Trophoblast cell (in vitro differentiated cells and primary cell): ENCODE measurements around the gene PDLIM5.

Experiments
- DNase-seq, 2 donors: peaks; one replicate each; pipeline ENCODE4 v3.0.0-alpha.2; 2016
- H2AFZ ChIP-seq: 2 replicates; pipeline ENCODE4 v1.6.1; 2013; ENCODE audit warnings: low read length, moderate library complexity, mild to moderate bottlenecking; ENCODE audit not compliant: insufficient read depth, poor library complexity
- H2AK5ac ChIP-seq: 2 replicates; pipeline ENCODE4 v1.6.1; 2013; ENCODE audit warnings: mild to moderate bottlenecking, low read length
- H2BK120ac ChIP-seq: 2 replicates; pipeline ENCODE4 v1.6.1; 2013; ENCODE audit warnings: low read length, mild to moderate bottlenecking, moderate library complexity; ENCODE audit not compliant: insufficient read depth, poor library complexity
- H2BK12ac ChIP-seq: 2 replicates; pipeline ENCODE4 v1.6.1; 2013; ENCODE audit warnings: mild to moderate bottlenecking, low read length, moderate library complexity
- H2BK5ac ChIP-seq: 2 replicates; pipeline ENCODE4 v1.6.1; 2013; ENCODE audit warnings: low read length, low read depth, moderate library complexity, mild to moderate bottlenecking; ENCODE audit not compliant: poor library complexity
- H3K14ac ChIP-seq: 2 replicates; pipeline ENCODE4 v1.6.1; 2013; ENCODE audit warnings: mild to moderate bottlenecking, low read length
- H3K18ac ChIP-seq: 2 replicates; pipeline ENCODE4 v1.6.1; 2013; ENCODE audit warnings: mild to moderate bottlenecking, low read length
- H3K23ac ChIP-seq: 2 replicates; pipeline ENCODE4 v1.6.1; 2013; ENCODE audit warnings: low read length
- H3K27ac ChIP-seq: 2 replicates; pipeline ENCODE4 v1.5.1; 2013; ENCODE audit warnings: low read depth, mild to moderate bottlenecking, inconsistent platforms, low read length, moderate library complexity
- H3K27me3 ChIP-seq: 2 replicates; pipeline ENCODE4 v1.6.1; 2013; ENCODE audit warnings: inconsistent platforms, mild to moderate bottlenecking, low read length, moderate library complexity; ENCODE audit not compliant: insufficient read depth
- H3K36me3 ChIP-seq, 2 experiments: 1 replicate in 1 of 2; 2 replicates in 1 of 2; pipeline ENCODE4 v1.6.1; 2013; ENCODE audit warnings: low read length in 2 of 2, mild to moderate bottlenecking in 2 of 2, moderate library complexity in 1 of 2; ENCODE audit not compliant: insufficient read depth in 2 of 2, control insufficient read depth in 1 of 2
- H3K4ac ChIP-seq: 2 replicates; pipeline ENCODE4 v1.6.1; 2013; ENCODE audit warnings: low read depth, mild to moderate bottlenecking, low read length, moderate library complexity
- H3K4me1 ChIP-seq, 2 experiments: 1 replicate in 1 of 2; 2 replicates in 1 of 2; pipeline ENCODE4 v1.6.1; 2013; ENCODE audit warnings: low read length in 2 of 2, mild to moderate bottlenecking in 2 of 2, moderate library complexity in 1 of 2; ENCODE audit not compliant: insufficient read depth in 2 of 2, control insufficient read depth in 1 of 2
- H3K4me2 ChIP-seq: 2 replicates; pipeline ENCODE4 v1.6.1; 2013; ENCODE audit warnings: inconsistent platforms, mild to moderate bottlenecking, low read length, moderate library complexity
- H3K4me3 ChIP-seq: 2 replicates; pipeline ENCODE4 v1.5.1; 2013; ENCODE audit warnings: mild to moderate bottlenecking, low read depth, low read length, inconsistent platforms
- H3K79me1 ChIP-seq: one replicate; pipeline ENCODE4 v1.6.1; 2013; ENCODE audit warnings: low read length
- H3K79me2 ChIP-seq: 2 replicates; pipeline ENCODE4 v1.6.1; 2013; ENCODE audit warnings: low read length, mild to moderate bottlenecking; ENCODE audit not compliant: control insufficient read depth, insufficient read depth, poor library complexity
- H3K9ac ChIP-seq: 2 replicates; pipeline ENCODE4 v1.6.1; 2013; ENCODE audit warnings: mild to moderate bottlenecking, low read length
- H3K9me3 ChIP-seq: 2 replicates; pipeline ENCODE4 v1.6.1; 2013; ENCODE audit warnings: low read depth, mild to moderate bottlenecking, control low read depth, inconsistent platforms, low read length; ENCODE audit not compliant: insufficient read depth
- H4K12ac ChIP-seq: 2 replicates; pipeline ENCODE4 v1.6.1; 2013; ENCODE audit warnings: low read depth, mild to moderate bottlenecking, low read length, moderate library complexity
- H4K8ac ChIP-seq: 2 replicates; pipeline ENCODE4 v1.6.1; 2013; ENCODE audit warnings: low read depth, mild to moderate bottlenecking, low read length, moderate library complexity
- H4K91ac ChIP-seq: one replicate; pipeline ENCODE4 v1.6.1; 2013; ENCODE audit warnings: low read depth, mild to moderate bottlenecking, low read length, moderate library complexity
- WGBS: extraction: QIAGEN DNeasy Blood & Tissue Kit; methylation state at CpG from one replicate; pipeline ENCODE4 v1.1.7; 2013; ENCODE audit warnings: missing lambda C conversion rate; ENCODE audit not compliant: insufficient read length, insufficient coverage; ENCODE audit errors: extremely low coverage; 5-methylcytosine and 5-hydroxymethylcytosine counted together

The PDLIM5 gene

DNA sequence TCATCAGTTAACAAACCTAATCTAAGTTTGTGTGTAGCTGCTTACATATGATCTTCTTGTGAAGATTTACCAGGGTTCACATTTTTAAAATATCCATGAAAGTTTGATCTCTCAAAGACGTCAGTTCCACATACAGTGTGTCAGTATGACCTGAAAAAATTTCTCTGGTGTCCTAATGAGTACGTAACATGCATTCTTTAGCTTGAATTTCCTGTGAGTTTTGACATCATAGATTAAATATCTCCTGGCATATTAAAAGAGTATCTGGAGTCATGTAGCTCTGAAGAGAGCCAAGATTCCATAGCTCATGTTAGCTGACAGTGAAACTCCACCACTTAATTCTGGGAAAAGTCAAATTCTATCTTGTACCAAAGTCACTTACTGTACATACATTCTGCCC lies 43.9 kb upstream of the PDLIM5 start:
- Histone ChIP-seq H3K4me3 (no peak overlapping the region), H3K18ac (no peak overlapping the region), H4K91ac (no peak overlapping the region), H3K4me1 (peaks cover 0 to 2% of the 10 kb centered on the region in 2 experiments), H3K27me3 (no peaks in the 10 kb centered on the region), H2BK120ac (no peak overlapping the region), H3K4me2 (no peak overlapping the region), H3K9me3 (no peaks in the 10 kb centered on the region), H3K79me1 (no peaks in the 10 kb centered on the region), H4K12ac (no peak overlapping the region), H3K9ac (no peak overlapping the region), H3K23ac (no peak overlapping the region), H2AFZ (no peak overlapping the region), H3K27ac (no peak overlapping the region), H2BK12ac (no peak overlapping the region), H3K4ac (no peak overlapping the region), H2BK5ac (no peak overlapping the region), H3K36me3 (no peaks in the 10 kb centered on the region), H2AK5ac (no peak overlapping the region), H4K8ac (no peak overlapping the region), H3K79me2 (no peaks in the 10 kb centered on the region), H3K14ac (no peak overlapping the region)
- peak in 1 of 2 donors; percentile 81 for DNase-seq
- no CpG with 5 or more reads among the region's 2 CpGs for WGBS

DNA sequence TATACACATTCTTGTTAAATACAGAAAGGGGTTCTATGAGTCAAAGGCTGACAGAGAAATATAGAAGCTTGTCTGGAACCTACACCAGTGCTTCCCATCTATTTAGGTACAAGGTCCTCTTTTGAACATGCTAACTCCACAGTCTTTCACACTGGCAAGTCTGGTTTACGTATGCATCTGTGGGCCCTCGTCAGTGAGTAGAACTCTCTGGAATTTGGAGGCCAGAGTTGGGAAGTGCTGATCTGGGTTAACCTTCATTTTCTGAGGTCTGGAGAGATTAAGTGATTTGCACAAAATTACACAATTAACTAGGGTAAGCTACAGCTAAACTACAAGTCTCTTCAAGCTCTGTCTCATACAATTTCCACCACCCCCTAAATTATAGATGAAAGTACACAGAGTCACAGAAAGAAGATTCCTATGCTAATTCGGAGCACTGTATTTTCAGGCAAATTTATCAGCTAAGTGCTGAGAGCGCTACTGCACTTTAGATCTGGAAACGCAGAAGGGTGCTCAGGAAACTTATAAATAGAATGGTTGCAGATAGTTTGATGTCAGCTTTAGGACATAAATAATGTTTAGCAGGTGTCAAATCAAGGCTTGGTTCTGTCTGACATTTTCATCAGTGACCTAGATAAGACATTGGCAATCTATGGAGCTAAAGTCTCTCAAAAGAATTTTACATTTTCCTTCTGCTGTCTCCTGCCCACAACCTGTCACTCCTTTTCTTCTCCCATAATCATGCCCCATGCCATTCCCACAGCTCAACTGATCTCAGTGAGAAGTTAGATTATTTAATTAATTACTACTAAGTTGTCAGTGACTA lies 43.0 kb upstream of the PDLIM5 start:
- H3K79me2 ChIP-seq: no peaks in the 10 kb centered on the region
- WGBS: no CpG with 5 or more reads among the region's 5 CpGs
- no peak overlapping the region for H4K12ac ChIP-seq
- no peak overlapping the region for H3K4me2 ChIP-seq
- H2BK120ac ChIP-seq: no peak overlapping the region
- DNase-seq: peak; percentile 86 to 95
- no peak overlapping the region for H3K14ac ChIP-seq
- H3K27me3 ChIP-seq: no peaks in the 10 kb centered on the region
- H3K18ac ChIP-seq: no peak overlapping the region
- H3K23ac ChIP-seq: no peak overlapping the region
- H2AFZ ChIP-seq: no peak overlapping the region
- no peak overlapping the region for H3K9ac ChIP-seq
- no peaks in the 10 kb centered on the region for H3K79me1 ChIP-seq
- peaks cover 0 to 2% of the 10 kb centered on the region in 2 experiments for H3K4me1 ChIP-seq
- no peak overlapping the region for H3K4ac ChIP-seq
- H3K36me3 ChIP-seq: no peaks in the 10 kb centered on the region
- H3K9me3 ChIP-seq: no peaks in the 10 kb centered on the region
- H2BK12ac ChIP-seq: no peak overlapping the region
- no peak overlapping the region for H4K8ac ChIP-seq
- H2AK5ac ChIP-seq: no peak overlapping the region
- H2BK5ac ChIP-seq: no peak overlapping the region
- no peak overlapping the region for H3K27ac ChIP-seq
- no peak overlapping the region for H3K4me3 ChIP-seq
- H4K91ac ChIP-seq: no peak overlapping the region

DNA sequence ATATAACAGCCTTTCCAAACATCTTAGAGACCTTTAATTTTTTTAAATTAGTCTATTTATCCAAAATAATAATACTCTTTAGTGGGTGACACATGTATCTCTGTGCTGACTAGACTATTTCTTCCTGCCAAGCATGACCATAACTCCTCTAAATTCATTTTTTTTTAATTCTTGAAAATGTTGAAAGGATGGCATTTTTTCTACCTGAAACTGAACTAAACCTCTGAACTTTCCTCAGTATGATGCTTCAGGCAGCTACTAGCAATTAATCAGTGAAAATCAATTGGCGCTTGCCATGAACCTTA lies 42.4 kb upstream of the PDLIM5 start:
- no CpG with 5 or more reads among the region's 1 CpG for WGBS
- Histone ChIP-seq H3K14ac (no peak overlapping the region), H3K4me2 (no peak overlapping the region), H3K4me3 (no peak overlapping the region), H4K8ac (no peak overlapping the region), H2BK120ac (no peak overlapping the region), H4K91ac (no peak overlapping the region), H3K79me2 (no peaks in the 10 kb centered on the region), H3K79me1 (no peaks in the 10 kb centered on the region), H3K27ac (no peak overlapping the region), H2BK12ac (no peak overlapping the region), H3K23ac (no peak overlapping the region), H3K27me3 (no peaks in the 10 kb centered on the region), H3K9ac (no peak overlapping the region), H3K4me1 (peaks cover 0 to 2% of the 10 kb centered on the region in 2 experiments), H2AFZ (no peak overlapping the region), H3K4ac (no peak overlapping the region), H2BK5ac (no peak overlapping the region), H3K9me3 (no peaks in the 10 kb centered on the region), H3K36me3 (no peaks in the 10 kb centered on the region), H4K12ac (no peak overlapping the region), H2AK5ac (no peak overlapping the region), H3K18ac (no peak overlapping the region)
- no peak for DNase-seq

DNA sequence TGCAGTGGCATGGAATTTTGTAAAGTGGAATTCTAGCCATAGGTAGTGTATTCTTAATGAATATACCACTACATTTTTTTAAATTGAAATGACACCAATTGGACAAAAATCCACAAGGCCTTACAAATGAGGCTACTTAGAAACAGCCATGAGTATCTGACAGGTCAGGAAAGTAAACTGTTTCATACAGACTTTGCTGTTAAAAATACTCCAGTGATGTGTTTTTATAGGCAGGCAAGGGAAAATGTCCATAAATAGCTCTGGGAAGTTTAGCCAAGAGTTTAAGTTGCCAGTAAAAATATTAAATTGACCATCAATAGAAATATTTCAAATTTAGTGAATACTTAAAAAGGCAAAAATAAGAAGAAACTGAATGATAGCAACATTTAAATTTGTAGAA lies 41.8 kb upstream of the PDLIM5 start:
- Histone ChIP-seq H2BK120ac (no peak overlapping the region), H3K36me3 (no peaks in the 10 kb centered on the region), H2AK5ac (no peak overlapping the region), H3K79me1 (no peaks in the 10 kb centered on the region), H3K18ac (no peak overlapping the region), H3K9me3 (no peaks in the 10 kb centered on the region), H3K27ac (no peak overlapping the region), H4K8ac (no peak overlapping the region), H2BK12ac (no peak overlapping the region), H4K91ac (no peak overlapping the region), H4K12ac (no peak overlapping the region), H3K4ac (no peak overlapping the region), H3K4me3 (no peak overlapping the region), H3K4me2 (no peak overlapping the region), H3K4me1 (peaks cover 0 to 2% of the 10 kb centered on the region in 2 experiments), H2AFZ (no peak overlapping the region), H2BK5ac (no peak overlapping the region), H3K14ac (no peak overlapping the region), H3K79me2 (no peaks in the 10 kb centered on the region), H3K23ac (no peak overlapping the region), H3K9ac (no peak overlapping the region), H3K27me3 (no peaks in the 10 kb centered on the region)
- no peak for DNase-seq
